DMS 273 (cell line): Measurements from ENCODE around the gene SRPX.

Source experiments
- DNase-seq: peaks from one replicate; lab custom pipeline; 2025; ENCODE audit not compliant: unreplicated experiment; lab: John Stamatoyannopoulos, UW

The SRPX gene

GRCh38 chrX:38220415-38221390, at the start of gene SRPX:
TSS of gene SRPX (minus strand) at chrX:38220871. CDS start at chrX:38220792, 79 bp downstream.
- peak; percentile 75 for DNase-seq

- no peak for DNase-seq
These were observed 47.3 kb upstream of the SRPX start for GRCh38 chrX:38268011-38268410.

GRCh38 chrX:38262715-38263620, 42.3 kb upstream of the SRPX start:
- DNase-seq, result no peak

GRCh38 chrX:38260231-38260630, 39.6 kb upstream of the SRPX start:
- DNase-seq, result peak; percentile 69

- no peak for DNase-seq
These were observed 35.3 kb upstream of the SRPX start for GRCh38 chrX:38256019-38256418.

- no peak for DNase-seq
These were observed 29.3 kb upstream of the SRPX start for GRCh38 chrX:38249965-38250364.

- no peak for DNase-seq
These were observed 26.4 kb upstream of the SRPX start for GRCh38 chrX:38247051-38247450.

GRCh38 chrX:38240541-38240940, 19.9 kb upstream of the SRPX start:
- DNase-seq, result no peak

- no peak for DNase-seq
These were observed 16.4 kb upstream of the SRPX start for GRCh38 chrX:38236901-38237615.

GRCh38 chrX:38233891-38234667, 13.4 kb upstream of the SRPX start:
- DNase-seq, result no peak

GRCh38 chrX:38232079-38232686, 11.5 kb upstream of the SRPX start:
- DNase-seq, result no peak

GRCh38 chrX:38225093-38225492, 4.4 kb upstream of the SRPX start:
- no peak for DNase-seq

- DNase-seq, result no peak
These were observed 3.5 kb upstream of the SRPX start for GRCh38 chrX:38224160-38224559.

GRCh38 chrX:38221391-38221929, 789 bp upstream of the SRPX start:
- DNase-seq, result peak; percentile 32

- DNase-seq, result peak; percentile 91
These were observed 652 bp downstream of the SRPX start for GRCh38 chrX:38220024-38220414.

- no peak for DNase-seq
These were observed 4.0 kb downstream of the SRPX start for GRCh38 chrX:38216642-38217041.

- DNase-seq, result peak; percentile 31
These were observed 5.8 kb downstream of the SRPX start for GRCh38 chrX:38214551-38215531.

- DNase-seq, result no peak
These were observed 6.6 kb downstream of the SRPX start for GRCh38 chrX:38214044-38214443.
